GM18951 (cell line): ENCODE measurements around the gene EML4.

ENCODE experiments used
- POLR2A ChIP-seq: IDR thresholded peaks from 4 replicates; pipeline ENCODE4 v1.6.1; 2011; ENCODE audit warnings: mild to moderate bottlenecking; ENCODE audit not compliant: insufficient read length, insufficient read depth; ENCODE audit errors: extremely low read depth
- in situ Hi-C: fragments of 300-500 bp; cut with MboI; formaldehyde crosslinking; loops from one replicate; pipeline ENCODE4 v1.12.0; 2022; ENCODE audit warnings: low sequenced_read_pairs, mixed read lengths, inconsistent platforms; ENCODE audit not compliant: unreplicated experiment

EML4 gene

DNA sequence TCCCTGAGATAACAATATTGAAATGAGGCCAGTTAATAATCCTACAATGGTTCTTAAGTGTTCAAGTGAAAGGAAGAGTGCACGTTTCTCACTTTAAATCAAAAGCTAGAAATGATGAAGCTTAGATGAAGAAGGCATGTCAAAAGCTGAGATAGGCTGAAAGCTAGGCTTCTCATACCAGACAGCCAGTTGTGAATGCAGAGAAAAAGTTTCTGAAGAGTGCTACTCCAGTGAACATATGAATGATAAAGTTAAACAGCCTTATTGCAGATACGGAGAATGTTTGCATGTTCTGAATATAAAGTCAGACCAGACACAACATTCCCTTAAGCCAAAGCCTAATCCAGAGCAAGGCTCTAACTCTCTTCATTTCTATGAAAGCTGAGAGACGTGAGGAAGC, 51.4 kb downstream of the EML4 start:
- no peak for TF ChIP-seq POLR2A
- in situ Hi-C loops: loop anchor here (25.0 kb wide), 1 partner anchor 358 kb away; no protein-coding TSS in a partner anchor

DNA sequence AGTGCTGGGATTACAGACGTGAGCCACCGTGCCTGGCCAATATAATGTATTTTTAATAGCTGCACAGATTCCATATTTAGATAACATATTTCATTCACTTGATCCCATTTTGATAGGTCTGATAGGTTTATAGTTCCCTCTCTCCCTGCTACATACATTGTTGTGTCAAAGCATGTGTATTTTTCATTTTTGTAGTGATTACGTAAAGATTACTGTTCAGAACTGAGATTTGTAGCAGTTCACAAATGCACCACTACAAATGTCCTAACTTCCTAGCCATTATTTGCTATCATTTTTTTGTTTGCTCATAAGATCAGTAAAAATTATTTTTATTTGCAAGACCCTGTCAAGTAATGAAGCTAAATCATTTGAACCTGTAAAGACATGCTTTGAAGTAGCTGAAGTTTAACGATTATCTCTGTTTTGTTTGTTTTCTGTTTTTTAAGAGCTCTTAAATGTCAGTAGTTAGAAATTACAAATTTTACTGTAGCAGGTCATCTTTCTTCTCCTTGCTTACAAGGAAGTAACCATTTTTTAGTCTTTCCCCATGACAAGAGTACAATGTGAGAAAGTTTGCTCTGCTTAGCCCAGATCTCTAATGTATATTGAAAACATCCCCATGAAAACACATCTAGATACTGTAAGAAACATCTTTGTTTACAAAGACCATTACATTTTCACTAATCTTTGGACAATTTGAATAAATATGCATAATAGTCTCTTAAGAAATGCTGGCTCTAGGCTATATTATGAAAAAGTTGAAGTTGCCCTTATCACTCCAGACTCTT, 54.1 kb downstream of the EML4 start:
- in situ Hi-C loops: loop anchor here (25.0 kb wide), 1 partner anchor 361 kb away; no protein-coding TSS in a partner anchor
- TF ChIP-seq POLR2A: no peak

DNA sequence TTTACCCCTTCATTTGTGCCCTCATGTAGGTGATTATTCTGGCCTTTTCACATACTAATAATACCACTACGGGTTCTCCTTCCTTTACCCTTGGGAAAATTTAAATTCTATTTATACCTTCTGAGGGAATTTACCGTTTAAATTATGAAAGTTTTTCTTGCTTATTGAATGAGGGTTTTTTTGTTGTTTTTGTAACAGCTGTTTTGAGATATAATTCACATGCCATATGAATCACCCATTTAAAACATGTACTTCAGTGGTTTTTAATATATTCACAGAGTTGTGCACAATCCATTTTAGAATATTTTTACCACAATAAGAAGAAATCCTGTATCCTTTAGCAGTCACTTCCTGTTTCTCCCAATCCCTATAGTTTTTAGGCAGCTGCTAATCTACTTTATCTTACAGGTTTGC, 54.7 kb downstream of the EML4 start:
- in situ Hi-C loops: loop anchor here (25.0 kb wide), 1 partner anchor 362 kb away; no protein-coding TSS in a partner anchor
- TF ChIP-seq POLR2A: no peak

DNA sequence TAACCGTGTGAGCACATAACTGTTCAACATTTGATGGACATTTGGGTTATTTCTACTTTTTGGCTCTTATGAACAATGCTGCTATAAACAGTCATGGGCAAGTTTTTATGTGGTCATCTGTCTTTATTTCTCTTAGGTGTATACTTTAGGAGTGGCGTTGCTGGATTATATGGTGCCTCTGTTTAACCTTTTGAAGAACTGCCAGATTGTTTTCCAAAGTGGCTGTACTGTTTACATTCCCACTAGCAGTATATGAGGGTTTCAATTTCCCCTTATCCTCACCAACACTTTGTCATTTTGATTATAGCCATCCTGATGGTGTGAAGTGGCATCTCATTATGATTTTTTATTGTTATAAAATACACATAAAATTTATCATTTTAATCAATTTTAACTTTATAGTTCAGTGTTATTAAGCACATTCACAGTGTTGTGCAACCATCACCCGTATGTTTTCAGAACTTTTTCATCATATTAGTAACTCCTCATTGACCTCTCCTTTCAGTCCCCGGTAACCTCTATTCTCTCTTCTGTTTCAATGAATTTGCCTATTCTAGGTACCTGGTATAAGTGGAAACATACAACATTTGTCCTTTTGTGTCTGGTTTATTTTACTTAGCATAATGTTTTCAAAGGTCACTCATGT, 55.4 kb downstream of the EML4 start:
- in situ Hi-C loops: loop anchor here (25.0 kb wide), 1 partner anchor 362 kb away; no protein-coding TSS in a partner anchor
- no peak for TF ChIP-seq POLR2A

DNA sequence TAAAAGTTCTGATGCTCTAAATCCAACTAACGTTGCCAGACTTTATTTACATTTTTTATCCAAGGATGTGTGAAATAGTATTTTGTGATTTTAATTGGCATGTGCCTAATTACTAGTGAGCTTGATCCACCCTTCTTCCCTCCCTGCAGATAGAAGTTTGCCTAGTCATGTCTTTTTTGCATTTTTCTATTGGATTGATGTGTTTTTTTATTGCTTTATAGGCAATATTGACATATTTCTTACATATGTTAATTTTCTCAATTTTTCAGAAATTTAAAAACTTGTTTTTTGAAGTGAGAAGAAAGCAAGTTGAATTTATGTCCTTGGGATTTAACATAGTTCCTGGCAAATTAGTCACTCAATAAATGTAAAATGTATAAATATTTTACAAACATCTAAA, 56.4 kb downstream of the EML4 start:
- in situ Hi-C loops: no loop called here
- TF ChIP-seq POLR2A: no peak

DNA sequence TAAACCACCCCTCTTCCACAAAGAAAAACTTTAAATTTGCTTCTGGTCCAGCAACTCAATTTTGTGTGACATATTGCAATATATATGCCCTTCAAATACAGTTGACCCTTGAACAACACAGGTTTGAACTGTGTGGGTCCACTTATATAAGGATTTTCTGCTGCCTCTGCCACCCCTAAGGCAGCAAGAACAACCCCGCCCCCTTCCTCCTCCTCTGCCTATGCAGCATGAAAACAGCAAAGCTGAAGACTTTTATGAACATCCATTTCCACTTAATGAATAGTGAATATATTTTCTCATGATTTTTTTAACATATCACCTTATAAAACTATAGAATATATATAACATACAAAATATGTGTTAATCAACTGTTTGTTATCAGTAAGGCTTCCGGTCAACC, 58.3 kb downstream of the EML4 start:
- in situ Hi-C loops: no loop called here
- no peak for TF ChIP-seq POLR2A

DNA sequence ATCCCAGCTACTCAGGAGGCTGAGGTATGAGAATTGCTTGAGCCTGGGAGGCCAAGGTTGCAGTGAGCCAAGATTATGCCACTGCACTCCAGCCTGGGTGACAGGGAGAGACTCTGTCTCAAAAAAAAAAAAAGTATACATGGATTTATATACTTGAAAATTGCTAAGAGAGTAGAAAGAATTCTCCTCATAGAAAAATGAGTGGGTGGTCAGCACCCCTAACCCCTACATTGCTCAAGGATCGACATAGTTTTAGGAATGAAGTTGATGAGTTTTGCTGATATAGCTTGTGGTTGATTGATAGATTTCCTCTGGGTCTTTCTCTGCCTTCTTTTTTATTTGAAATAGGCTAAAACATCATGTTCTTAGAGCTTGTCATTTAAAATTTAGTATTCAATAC, 58.9 kb downstream of the EML4 start:
- in situ Hi-C loops: no loop called here
- no peak for TF ChIP-seq POLR2A

DNA sequence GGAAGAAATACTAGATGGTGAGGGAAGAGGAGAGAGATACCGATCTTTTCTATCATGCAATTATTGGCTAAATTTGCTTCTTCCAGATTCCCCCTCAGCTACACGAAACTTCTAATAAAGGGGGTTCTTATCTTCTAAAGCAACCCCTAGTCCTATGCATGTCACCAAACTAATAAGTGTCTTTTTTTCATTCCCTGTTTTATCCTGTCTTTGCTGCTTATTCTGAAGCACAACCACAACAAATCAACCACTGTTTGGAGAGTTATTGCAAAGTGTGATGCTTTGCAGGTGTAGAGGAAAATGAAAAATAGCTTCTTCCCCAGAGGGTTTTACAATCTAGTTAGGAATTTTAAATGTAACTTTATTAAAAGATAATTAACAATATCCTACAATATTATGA, 60.8 kb downstream of the EML4 start:
- in situ Hi-C loops: no loop called here
- no peak for TF ChIP-seq POLR2A

DNA sequence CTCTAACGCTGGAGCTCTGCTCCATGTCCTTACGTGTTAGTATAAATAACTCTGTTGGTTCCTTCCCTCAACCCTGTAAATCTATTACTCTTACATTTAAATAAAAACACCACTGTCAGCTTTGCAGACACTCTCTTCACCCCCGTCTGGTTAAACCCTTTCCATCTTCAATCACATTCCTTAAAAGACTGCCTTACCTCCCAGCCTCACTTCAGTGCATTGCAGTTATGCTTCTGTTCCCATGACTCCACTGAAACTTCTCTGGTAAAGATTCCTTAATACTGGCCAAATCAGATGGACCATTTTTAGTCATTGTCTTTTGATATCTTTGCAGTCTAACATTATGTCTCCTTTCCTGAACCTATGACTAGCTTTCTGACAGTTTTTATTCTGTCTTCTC, 61.7 kb downstream of the EML4 start:
- no peak for TF ChIP-seq POLR2A
- in situ Hi-C loops: no loop called here

DNA sequence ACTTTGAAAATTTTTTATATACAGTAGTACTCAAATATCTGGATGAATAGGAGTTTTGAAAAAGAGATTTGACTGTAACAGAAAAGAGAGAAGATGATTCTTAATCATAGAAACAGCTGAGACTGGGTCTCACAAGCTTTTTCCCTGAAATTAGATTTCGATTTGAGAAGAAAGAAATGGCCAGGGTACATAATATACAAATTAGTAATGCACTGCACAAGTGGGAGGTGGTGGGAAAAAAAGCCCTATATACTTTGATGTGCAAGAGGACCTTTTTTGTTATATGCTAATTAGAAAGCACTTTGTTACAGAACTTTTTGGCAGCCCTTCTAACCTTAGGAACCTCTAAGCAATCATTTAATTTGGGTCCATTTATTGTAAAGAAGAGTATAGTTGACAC, 62.9 kb downstream of the EML4 start:
- in situ Hi-C loops: no loop called here
- TF ChIP-seq POLR2A: no peak

DNA sequence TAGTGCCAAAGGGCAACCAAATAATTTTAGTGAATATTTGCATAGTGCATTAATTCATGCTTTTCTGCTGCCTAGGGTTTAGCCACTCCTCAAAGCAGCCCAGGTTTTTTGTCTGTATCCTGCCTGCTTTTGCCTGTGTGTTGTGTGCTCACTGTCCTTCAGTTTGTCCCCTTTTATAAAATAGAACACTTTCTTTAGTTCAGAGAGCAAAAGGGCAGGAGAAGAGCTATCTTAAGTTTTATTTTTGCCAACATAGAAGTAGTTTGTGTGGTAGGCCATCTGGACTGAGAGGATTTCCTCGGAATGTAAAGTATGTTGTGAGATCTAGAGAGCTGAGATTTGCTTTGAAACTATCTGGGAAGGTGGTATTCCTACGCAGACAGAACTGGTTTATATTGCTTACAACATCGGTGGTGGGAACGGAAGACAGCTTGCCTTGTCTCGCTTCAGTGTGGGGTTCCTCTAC, 64.9 kb downstream of the EML4 start:
- in situ Hi-C loops: no loop called here
- no peak for TF ChIP-seq POLR2A

DNA sequence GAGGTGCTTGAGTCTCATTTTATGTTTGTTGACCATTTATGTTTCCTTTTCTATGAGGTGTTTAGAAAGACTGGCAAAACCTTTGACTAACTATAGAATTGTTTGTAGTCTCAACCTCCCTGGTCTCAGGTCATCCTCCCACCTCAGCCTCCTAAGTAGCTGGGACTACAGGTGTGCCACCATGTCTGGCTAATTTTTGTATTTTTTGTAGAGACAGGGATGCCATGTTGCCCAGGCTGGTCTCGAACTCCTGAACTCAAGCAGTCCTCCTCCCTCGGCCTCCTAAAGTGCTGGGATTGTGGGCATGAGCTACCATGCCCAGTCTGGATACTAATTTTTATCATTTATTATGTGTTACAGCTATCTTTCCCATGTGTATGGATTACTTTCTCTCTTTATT, 67.8 kb downstream of the EML4 start:
- in situ Hi-C loops: no loop called here

DNA sequence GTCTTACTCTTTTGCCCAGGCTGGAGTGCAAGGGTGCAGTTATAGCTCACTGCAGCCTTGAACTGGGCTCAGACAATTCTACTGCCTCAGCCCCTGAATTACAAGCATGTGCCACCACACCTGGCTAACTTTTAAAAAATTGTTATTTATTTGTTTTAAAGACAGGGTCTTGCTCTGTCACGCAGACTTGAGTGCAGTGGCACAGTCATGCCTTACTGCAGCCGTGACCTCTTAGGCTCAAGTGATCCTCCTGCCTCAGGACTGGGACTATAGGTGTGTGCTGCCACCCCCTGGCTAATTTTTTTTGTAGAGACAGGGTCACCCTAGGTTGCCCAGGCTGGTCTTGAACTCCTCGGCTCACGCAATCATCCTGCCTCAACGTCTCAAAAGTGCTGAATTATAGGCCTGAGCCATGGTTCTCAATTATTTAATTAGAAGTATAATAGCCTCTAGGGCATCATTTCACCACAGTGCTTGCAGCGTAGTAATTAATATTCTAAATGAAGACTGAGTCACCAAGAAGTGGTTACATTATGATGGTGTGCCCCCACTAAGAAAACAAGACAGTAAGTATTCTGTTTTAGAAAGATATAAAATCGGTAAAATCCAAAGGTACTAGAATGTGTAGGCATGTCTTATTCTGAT, 69.6 kb downstream of the EML4 start:
- no peak for TF ChIP-seq POLR2A
- in situ Hi-C loops: no loop called here

More for the DNA sequence above, 67.8 kb downstream of the EML4 start:
- TF ChIP-seq POLR2A: no peak
